Thyroid gland (tissue), 4 donors: ENCODE measurements around the gene PLXNB3.

Experiments
- CTCF ChIP-seq, 6 experiments: fragments of 200-600 bp in 3 of 6; fragments of 450-650 bp in 3 of 6; sonication (generic) in 3 of 6; IDR thresholded peaks; one replicate each; pipeline ENCODE4 v1.5.1; 2016 to 2019; ENCODE audit warnings: antibody characterized with exemption in 6 of 6, mild to moderate bottlenecking in 2 of 6, inconsistent platforms in 1 of 6, moderate library complexity in 1 of 6
- POLR2A ChIP-seq, 2 donors: fragments of 450-650 bp; IDR thresholded peaks; one replicate each; pipeline ENCODE4 v1.6.1; 2017; ENCODE audit warnings: antibody characterized with exemption in 2 of 2, mild to moderate bottlenecking in 2 of 2, moderate library complexity in 1 of 2

- TF ChIP-seq CTCF (IDR thresholded peaks at IDR 0.05), result no peak
- no peak for TF ChIP-seq POLR2A (IDR thresholded peaks at IDR 0.05)
Measured at GRCh38 chrX:153799326-153799725, 35.3 kb downstream of the PLXNB3 start.
